B cell (primary cell): ENCODE results near the gene HSPD1.

Experiments
- CTCF ChIP-seq: fragments of 200-600 bp; IDR thresholded peaks from one replicate; pipeline ENCODE4 v1.8.0; 2022; ENCODE audit warnings: antibody characterized with exemption, mild to moderate bottlenecking
- EZH2 ChIP-seq: IDR thresholded peaks from 2 replicates; pipeline ENCODE4 v1.6.1; 2012; ENCODE audit warnings: borderline replicate concordance, low read depth, mild to moderate bottlenecking, moderate library complexity, low read length; ENCODE audit not compliant: insufficient read depth, poor library complexity, severe bottlenecking

- TF ChIP-seq CTCF (no peak), EZH2 (no peak)
Observed at GRCh38 chr2:197445746-197446145, 53.9 kb downstream of the HSPD1 start.
